Ovary (tissue), 9 donors: ENCODE results near the gene SFXN5. TPM values are rescaled to one million over a fixed set of nuclear protein-coding genes. Genes with fewer than 3 reads are reported as not detected.

Experiments
- DNase-seq, 5 donors: peaks; one replicate each; pipeline ENCODE4 v3.0.0-alpha.2; 2019 to 2020
- H3K27ac ChIP-seq, 2 donors: fragments of 200-600 bp; one replicate each; pipeline versions ENCODE4 v1.5.1 to v1.8.0; 2019 to 2022
- H3K27me3 ChIP-seq: fragments of 200-600 bp; one replicate; pipeline ENCODE4 v1.8.0; 2022
- H3K36me3 ChIP-seq: fragments of 200-600 bp; sonication (generic); one replicate; pipeline ENCODE4 v1.5.1; 2019
- H3K4me1 ChIP-seq: one replicate; pipeline ENCODE4 v1.8.1; 2013; ENCODE audit warnings: mild to moderate bottlenecking, moderate library complexity; ENCODE audit not compliant: insufficient read depth
- H3K4me3 ChIP-seq: fragments of 200-600 bp; sonication (generic); one replicate; pipeline ENCODE4 v1.5.1; 2017
- H3K9me3 ChIP-seq, 2 donors: fragments of 200-600 bp in 1 of 2; sonication (generic) in 1 of 2; one replicate each; pipeline versions ENCODE4 v1.5.1 to v1.8.1; 2013 to 2019; ENCODE audit warnings: mild to moderate bottlenecking in 1 of 2, moderate library complexity in 1 of 2
- EP300 ChIP-seq: sonication (generic); formaldehyde crosslinking; IDR thresholded peaks from one replicate; pipeline ENCODE4 v1.6.1; 2017; ENCODE audit warnings: antibody characterized with exemption
- POLR2A ChIP-seq: fragments of 450-650 bp; IDR thresholded peaks from one replicate; pipeline ENCODE4 v1.6.1; 2017; ENCODE audit warnings: antibody characterized with exemption, mild to moderate bottlenecking, moderate library complexity
- WGBS, 3 donors: extraction: QIAGEN DNeasy Blood & Tissue Kit in 1 of 3; methylation state at CpG; one replicate each; pipeline versions ENCODE4 v1.1.5 to v1.1.7; 2013 to 2017; 5-methylcytosine and 5-hydroxymethylcytosine counted together
- intact Hi-C, 4 donors: fragments of 100-400 bp; cut with DNase I; formaldehyde crosslinking; loops; one replicate each; pipeline versions ENCODE4 v1.11.0 to v1.15.1; 2022 to 2023
- polyA plus RNA-seq, 2 donors: library from polyadenylated mRNA; stranded (reverse); fragments of 200-250 nt in 1 of 2; fragments of 350-450 nt in 1 of 2; fragmentation: Illumina TruSeq in 1 of 2; extraction: RNeasy Lipid Tissue Mini Kit (QIAGEN cat#74804) in 1 of 2; gene quantifications; one replicate each; pipeline ENCODE4 v1.2.3, GENCODE V29; 2013 to 2014
- total RNA-seq, 7 donors: library from RNA; depleted of rRNA in 2 of 7; stranded (reverse); fragments of >200 nt in 2 of 7; fragmentation: NEBNext Ultra II Directional in 3 of 7; extraction: Animal tissue kit (Norgen Biotek cat#: 25700) in 3 of 7; gene quantifications; one replicate each; pipeline versions ENCODE4 v1.1.0 to v1.2.4, GENCODE V29; 2016 to 2023
- TF ChIP-seq, protein P1 (sequence below), 3 donors: fragments of 450-650 bp in 2 of 3; fragments of 200-600 bp in 1 of 3; IDR thresholded peaks; one replicate each; pipeline versions ENCODE4 v1.5.1 to v1.8.0; 2016 to 2022; ENCODE audit warnings: antibody characterized with exemption in 3 of 3, mild to moderate bottlenecking in 1 of 3
- donor health status: DM: no; HTN: no; CAD: no; lungs with moderate emphysema.
- donor health status: DM: no; HTN: no; CAD: no.
- donor health status: Bipolar disorder and iron deficiency.
- donor health status: DM: yes; HTN: yes; CAD: no.
- donor health status: DM: no; HTN: no; CAD: no.
- donor health status: DM: yes; HTN: yes; CAD: no.

SFXN5 gene
- total and polyA plus RNA-seq, 9 donors = 4.3 to 19.3 (median 11.6) TPM

DNA sequence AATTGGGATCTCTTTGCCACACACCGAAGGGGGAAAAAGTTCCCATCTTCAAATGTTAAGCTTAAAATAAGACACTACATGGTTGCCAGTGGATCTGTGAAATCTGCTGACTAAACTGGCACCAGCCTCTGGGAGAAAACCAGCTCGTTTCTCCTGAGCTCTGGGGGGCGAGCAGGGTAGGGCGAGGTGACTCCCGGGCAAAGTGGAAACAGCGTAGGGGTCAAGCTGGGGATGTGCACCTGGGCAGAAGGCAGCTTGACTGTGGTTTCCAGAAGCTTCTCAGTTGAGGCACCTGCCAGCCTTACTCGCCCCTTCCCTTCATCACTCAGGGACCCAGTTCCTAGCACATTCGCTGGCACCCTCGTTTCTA, 62.8 kb downstream of the SFXN5 start:
- no peak overlapping the region for H3K4me3 ChIP-seq
- no peak overlapping the region for H3K27ac ChIP-seq
- TF ChIP-seq, protein P1, sequence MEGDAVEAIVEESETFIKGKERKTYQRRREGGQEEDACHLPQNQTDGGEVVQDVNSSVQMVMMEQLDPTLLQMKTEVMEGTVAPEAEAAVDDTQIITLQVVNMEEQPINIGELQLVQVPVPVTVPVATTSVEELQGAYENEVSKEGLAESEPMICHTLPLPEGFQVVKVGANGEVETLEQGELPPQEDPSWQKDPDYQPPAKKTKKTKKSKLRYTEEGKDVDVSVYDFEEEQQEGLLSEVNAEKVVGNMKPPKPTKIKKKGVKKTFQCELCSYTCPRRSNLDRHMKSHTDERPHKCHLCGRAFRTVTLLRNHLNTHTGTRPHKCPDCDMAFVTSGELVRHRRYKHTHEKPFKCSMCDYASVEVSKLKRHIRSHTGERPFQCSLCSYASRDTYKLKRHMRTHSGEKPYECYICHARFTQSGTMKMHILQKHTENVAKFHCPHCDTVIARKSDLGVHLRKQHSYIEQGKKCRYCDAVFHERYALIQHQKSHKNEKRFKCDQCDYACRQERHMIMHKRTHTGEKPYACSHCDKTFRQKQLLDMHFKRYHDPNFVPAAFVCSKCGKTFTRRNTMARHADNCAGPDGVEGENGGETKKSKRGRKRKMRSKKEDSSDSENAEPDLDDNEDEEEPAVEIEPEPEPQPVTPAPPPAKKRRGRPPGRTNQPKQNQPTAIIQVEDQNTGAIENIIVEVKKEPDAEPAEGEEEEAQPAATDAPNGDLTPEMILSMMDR (IDR thresholded peaks at IDR 0.05) = no peak
- no peak for TF ChIP-seq POLR2A
- TF ChIP-seq EP300 = no peak
- H3K36me3 ChIP-seq = no peaks in the 10 kb centered on the region
- no peak for DNase-seq
- intact Hi-C loops = no loop called here
- H3K27me3 ChIP-seq = no peaks in the 10 kb centered on the region
- H3K4me1 ChIP-seq = no peaks in the 10 kb centered on the region
- WGBS, 3 donors = 93 to 96% (median 94%) methylated on average over 9 of the region's 9 CpGs
- no peaks in the 10 kb centered on the region for H3K9me3 ChIP-seq

DNA sequence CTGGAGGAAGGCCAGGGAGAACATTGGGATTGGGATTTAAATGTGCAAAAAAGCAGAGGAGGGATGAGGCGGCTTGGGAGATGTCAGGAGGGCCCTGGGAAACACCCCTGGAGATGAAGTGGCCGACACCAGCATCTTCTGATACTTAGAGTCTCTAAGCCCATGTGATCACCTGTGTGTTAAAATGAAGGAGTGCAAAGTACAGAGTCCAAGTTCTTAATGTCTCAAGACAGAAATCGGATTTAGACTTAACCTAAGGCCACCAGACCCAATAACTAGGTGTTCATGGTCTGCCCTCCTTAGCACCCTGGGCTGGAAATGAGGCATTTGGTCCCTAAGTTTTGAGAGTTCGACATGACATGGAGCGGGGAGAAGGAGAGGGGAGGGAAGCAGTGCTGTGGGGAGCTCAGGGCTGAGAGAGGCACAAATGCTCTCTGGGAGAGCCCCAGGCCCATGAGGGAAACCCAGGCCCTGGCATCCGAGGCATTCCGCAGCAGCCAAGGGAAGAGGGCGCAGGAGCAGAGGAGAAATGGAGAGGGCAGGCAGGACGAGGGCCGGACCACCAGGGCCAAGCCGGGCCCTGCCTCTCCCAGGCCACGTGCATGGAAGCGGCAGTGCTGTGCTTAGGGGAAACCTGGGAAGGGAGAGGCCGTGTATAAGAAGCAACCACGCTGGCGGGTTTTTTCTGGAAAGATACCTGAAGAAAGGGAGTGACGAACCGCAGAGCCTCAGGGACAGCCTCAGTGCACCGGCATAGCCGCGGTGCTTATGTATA, 63.3 kb downstream of the SFXN5 start:
- Histone ChIP-seq H3K9me3 (no peaks in the 10 kb centered on the region), H3K4me3 (no peak overlapping the region), H3K27me3 (no peaks in the 10 kb centered on the region), H3K27ac (no peak overlapping the region), H3K36me3 (no peaks in the 10 kb centered on the region), H3K4me1 (no peaks in the 10 kb centered on the region)
- 94 to 95% (median 94%) methylated on average over 21 of the region's 21 CpGs for WGBS, 3 donors
- no peak for DNase-seq
- TF ChIP-seq EP300 (no peak), POLR2A (no peak)
- TF ChIP-seq, protein P1 (IDR thresholded peaks at IDR 0.05) = no peak
- intact Hi-C loops = no loop called here

DNA sequence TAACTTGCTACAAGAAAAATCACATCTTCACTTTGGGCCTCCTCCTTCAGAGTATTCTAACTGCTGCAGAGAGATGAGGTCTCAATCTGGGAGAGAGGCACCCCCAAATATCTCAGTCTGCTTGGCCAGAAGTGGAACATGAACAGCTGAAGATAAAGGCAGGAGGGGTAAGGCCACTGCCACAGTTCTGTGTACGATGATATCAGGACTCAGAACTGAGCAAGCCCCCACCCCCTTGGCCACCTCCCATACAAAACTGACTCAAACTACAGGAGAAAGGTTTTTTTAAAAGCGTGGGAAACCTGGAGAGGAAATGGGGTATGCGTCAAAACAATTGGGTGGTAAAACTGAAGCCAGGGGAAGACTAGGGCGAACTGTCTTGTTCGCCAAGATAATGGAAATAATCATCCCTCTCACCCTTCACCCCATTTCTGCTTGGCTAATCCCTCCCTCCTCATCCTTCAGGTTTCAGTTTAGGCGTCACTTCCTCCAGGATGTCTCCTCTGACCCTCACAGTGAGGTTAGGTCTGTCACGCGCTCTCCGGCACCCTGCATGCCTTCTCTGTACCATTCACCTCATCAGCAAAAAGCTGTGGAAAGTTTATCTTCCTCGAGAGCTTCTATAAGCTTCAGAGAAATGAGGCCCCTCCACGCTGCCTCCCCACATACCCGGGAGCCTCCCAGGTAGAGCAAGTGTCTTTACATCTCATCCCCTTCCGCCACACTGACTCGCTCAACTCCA, 64.4 kb downstream of the SFXN5 start:
- no peaks in the 10 kb centered on the region for H3K4me1 ChIP-seq
- TF ChIP-seq POLR2A = no peak
- TF ChIP-seq, protein P1 (IDR thresholded peaks at IDR 0.05) = no peak
- no peak for TF ChIP-seq EP300
- no peaks in the 10 kb centered on the region for H3K36me3 ChIP-seq
- H3K27ac ChIP-seq = no peak overlapping the region
- intact Hi-C loops = no loop called here
- H3K4me3 ChIP-seq = no peak overlapping the region
- no peak for DNase-seq
- WGBS, 3 donors = 83 to 91% (median 88%) methylated on average over 14 of the region's 14 CpGs
- no peaks in the 10 kb centered on the region for H3K9me3 ChIP-seq
- H3K27me3 ChIP-seq = no peaks in the 10 kb centered on the region

DNA sequence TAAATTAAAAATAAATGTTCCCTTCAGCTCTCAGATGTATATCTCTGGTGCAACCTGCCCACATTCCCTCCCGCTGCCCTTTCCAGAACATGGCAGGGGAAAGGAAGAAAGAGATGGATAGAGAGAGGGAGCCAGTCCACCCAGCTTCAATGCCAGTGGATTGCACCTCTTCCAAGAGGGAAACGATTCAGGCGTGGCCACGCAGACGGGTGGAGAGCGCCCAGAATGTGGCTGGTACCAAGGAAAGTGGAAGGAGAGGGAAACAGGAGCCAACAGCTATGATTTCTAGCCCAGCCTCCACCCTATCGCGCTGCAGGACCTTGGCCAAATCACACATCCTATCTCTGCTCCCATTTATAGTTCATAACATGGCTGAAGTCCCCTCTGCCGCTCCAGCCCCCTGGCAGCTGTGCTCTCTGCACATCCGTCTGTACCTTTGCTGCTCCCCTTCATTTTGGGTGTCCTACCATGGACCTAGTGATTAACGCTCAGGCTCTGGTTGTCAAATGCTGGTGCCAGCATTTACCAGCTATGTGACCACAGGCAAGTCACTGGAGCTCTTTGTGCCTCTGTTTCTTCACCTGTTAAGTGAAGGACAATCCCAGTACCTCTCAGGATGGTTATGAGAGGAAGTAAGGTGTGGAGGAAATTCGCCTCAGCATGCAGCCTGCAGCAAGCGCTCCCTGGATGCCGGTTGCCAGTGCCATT, 66.5 kb downstream of the SFXN5 start:
- Histone ChIP-seq H3K4me3 (no peak overlapping the region), H3K9me3 (no peaks in the 10 kb centered on the region), H3K27ac (no peak overlapping the region), H3K27me3 (no peaks in the 10 kb centered on the region), H3K4me1 (no peaks in the 10 kb centered on the region), H3K36me3 (no peaks in the 10 kb centered on the region)
- WGBS, 3 donors = 88 to 91% (median 90%) methylated on average over 14 of the region's 14 CpGs
- TF ChIP-seq POLR2A (no peak), EP300 (no peak)
- TF ChIP-seq, protein P1 (IDR thresholded peaks at IDR 0.05) = no peak
- intact Hi-C loops = no loop called here
- DNase-seq = no peak
